BLaER1 (cell line): ENCODE data around the gene SOAT1.

Experiments
- H3K27ac ChIP-seq: shearing (Covaris generic); formaldehyde crosslinking; 2 replicates; pipeline ENCODE4 v1.8.1; 2022
- H3K27me3 ChIP-seq: shearing (Covaris generic); formaldehyde crosslinking; 2 replicates; pipeline ENCODE4 v1.8.1; 2022
- H3K36me3 ChIP-seq: shearing (Covaris generic); formaldehyde crosslinking; 2 replicates; pipeline ENCODE4 v1.8.1; 2022
- H3K4me1 ChIP-seq: shearing (Covaris generic); formaldehyde crosslinking; 2 replicates; pipeline ENCODE4 v1.8.1; 2022
- H3K4me2 ChIP-seq: shearing (Covaris generic); formaldehyde crosslinking; 2 replicates; pipeline ENCODE4 v1.8.1; 2022
- H3K4me3 ChIP-seq: shearing (Covaris generic); formaldehyde crosslinking; 2 replicates; pipeline ENCODE4 v1.8.1; 2022
- H3K9ac ChIP-seq: shearing (Covaris generic); formaldehyde crosslinking; 2 replicates; pipeline ENCODE4 v1.8.1; 2022
- H3K9me3 ChIP-seq: shearing (Covaris generic); formaldehyde crosslinking; 2 replicates; pipeline ENCODE4 v1.8.1; 2022
- H4K20me1 ChIP-seq: shearing (Covaris generic); formaldehyde crosslinking; 2 replicates; pipeline ENCODE4 v1.8.1; 2022
- Cebpa-rat ChIP-seq: shearing (Covaris generic); IDR thresholded peaks from 2 replicates; pipeline ENCODE4 v1.8.1; 2022

Gene SOAT1

DNA sequence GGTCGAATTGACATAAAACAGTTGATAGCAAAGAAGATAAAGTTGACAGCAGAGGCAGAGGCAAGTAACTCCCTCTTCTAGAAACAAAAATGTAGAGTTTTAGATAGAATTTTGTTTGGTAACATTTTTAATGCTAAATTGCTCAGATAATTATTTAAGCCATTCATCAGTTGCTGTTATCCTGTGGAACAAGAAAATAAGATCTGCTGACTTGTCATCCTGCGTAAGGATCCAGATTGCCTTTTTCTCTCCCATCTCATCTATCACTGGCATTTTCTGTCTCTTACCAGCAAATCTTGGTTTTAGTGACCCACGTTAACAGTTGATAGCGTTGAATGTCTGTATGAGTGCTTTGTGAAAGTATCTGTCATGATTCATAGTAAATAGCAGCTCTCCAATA is 29.8 kb downstream of the SOAT1 start:
- Histone ChIP-seq H3K9ac (no peak overlapping the region), H3K27me3 (no peaks in the 10 kb centered on the region), H3K27ac (no peak overlapping the region), H3K9me3 (peaks cover 29% of the 10 kb centered on the region), H3K4me1 (no peaks in the 10 kb centered on the region), H3K36me3 (peaks cover 79% of the 10 kb centered on the region), H4K20me1 (no peaks in the 10 kb centered on the region), H3K4me3 (no peak overlapping the region), H3K4me2 (no peak overlapping the region)
- no peak for TF ChIP-seq Cebpa-rat

GRCh38 chr1:179325836-179326235 is 32.2 kb downstream of the SOAT1 start:
- Histone ChIP-seq H3K27me3 (no peaks in the 10 kb centered on the region), H3K9me3 (peaks cover 25% of the 10 kb centered on the region), H3K36me3 (peaks cover 82% of the 10 kb centered on the region), H4K20me1 (no peaks in the 10 kb centered on the region), H3K4me1 (no peaks in the 10 kb centered on the region), H3K27ac (no peak overlapping the region), H3K4me3 (no peak overlapping the region), H3K9ac (no peak overlapping the region), H3K4me2 (no peak overlapping the region)
- TF ChIP-seq Cebpa-rat, result no peak

- H4K20me1 ChIP-seq, result no peaks in the 10 kb centered on the region
- H3K27ac ChIP-seq, result no peak overlapping the region
- no peak overlapping the region for H3K4me3 ChIP-seq
- TF ChIP-seq Cebpa-rat, result no peak
- H3K4me2 ChIP-seq, result no peak overlapping the region
- peaks cover 18% of the 10 kb centered on the region for H3K9me3 ChIP-seq
- no peaks in the 10 kb centered on the region for H3K4me1 ChIP-seq
- peaks cover 74% of the 10 kb centered on the region for H3K36me3 ChIP-seq
- no peaks in the 10 kb centered on the region for H3K27me3 ChIP-seq
- no peak overlapping the region for H3K9ac ChIP-seq
Observed at GRCh38 chr1:179326746-179327145, 33.1 kb downstream of the SOAT1 start.

DNA sequence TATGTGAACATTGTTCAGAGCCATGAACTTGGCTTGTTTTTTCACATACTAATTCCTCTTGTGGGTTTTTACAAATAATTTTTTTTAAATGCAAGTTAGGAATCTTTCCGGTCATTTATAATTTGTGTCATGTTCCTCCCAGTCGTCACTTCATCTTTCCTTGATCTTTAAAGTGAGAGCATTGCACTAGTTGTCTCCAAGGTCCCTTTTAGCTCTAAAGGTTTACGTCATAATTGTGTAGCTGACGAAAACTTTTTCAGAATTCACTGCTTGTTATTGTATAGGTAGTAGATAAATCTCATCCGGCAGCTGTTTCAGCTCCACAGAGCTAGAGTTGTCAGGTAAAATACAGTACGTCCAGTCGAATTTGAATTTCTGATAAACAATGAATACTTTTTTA is 33.6 kb downstream of the SOAT1 start:
- Histone ChIP-seq H3K4me1 (no peaks in the 10 kb centered on the region), H3K9me3 (peaks cover 18% of the 10 kb centered on the region), H3K36me3 (peaks cover 70% of the 10 kb centered on the region), H3K27ac (no peak overlapping the region), H3K4me3 (no peak overlapping the region), H4K20me1 (no peaks in the 10 kb centered on the region), H3K4me2 (no peak overlapping the region), H3K27me3 (no peaks in the 10 kb centered on the region), H3K9ac (no peak overlapping the region)
- no peak for TF ChIP-seq Cebpa-rat

GRCh38 chr1:179327679-179328078 is 34.1 kb downstream of the SOAT1 start:
- Histone ChIP-seq H3K36me3 (peaks cover 70% of the 10 kb centered on the region), H3K4me2 (no peak overlapping the region), H3K9me3 (peaks cover 18% of the 10 kb centered on the region), H3K4me3 (no peak overlapping the region), H3K9ac (no peak overlapping the region), H3K27me3 (no peaks in the 10 kb centered on the region), H3K4me1 (no peaks in the 10 kb centered on the region), H4K20me1 (no peaks in the 10 kb centered on the region), H3K27ac (no peak overlapping the region)
- no peak for TF ChIP-seq Cebpa-rat

GRCh38 chr1:179329862-179330261 is 36.3 kb downstream of the SOAT1 start:
- no peak overlapping the region for H3K9ac ChIP-seq
- H3K4me3 ChIP-seq, result no peak overlapping the region
- peaks cover 68% of the 10 kb centered on the region for H3K36me3 ChIP-seq
- H3K9me3 ChIP-seq, result peaks cover 18% of the 10 kb centered on the region
- H3K27ac ChIP-seq, result no peak overlapping the region
- H3K4me1 ChIP-seq, result no peaks in the 10 kb centered on the region
- no peak for TF ChIP-seq Cebpa-rat
- H3K4me2 ChIP-seq, result no peak overlapping the region
- H4K20me1 ChIP-seq, result no peaks in the 10 kb centered on the region
- no peaks in the 10 kb centered on the region for H3K27me3 ChIP-seq

- Histone ChIP-seq H3K4me2 (no peak overlapping the region), H3K9ac (no peak overlapping the region), H3K27me3 (no peaks in the 10 kb centered on the region), H3K36me3 (peaks cover 58% of the 10 kb centered on the region), H3K27ac (no peak overlapping the region), H3K4me1 (no peaks in the 10 kb centered on the region), H3K9me3 (peaks cover 7% of the 10 kb centered on the region), H4K20me1 (no peaks in the 10 kb centered on the region), H3K4me3 (no peak overlapping the region)
- no peak for TF ChIP-seq Cebpa-rat
Observed at GRCh38 chr1:179334440-179334839, 40.8 kb downstream of the SOAT1 start.

GRCh38 chr1:179337288-179337687 is 43.7 kb downstream of the SOAT1 start:
- no peak overlapping the region for H3K4me3 ChIP-seq
- H4K20me1 ChIP-seq, result no peaks in the 10 kb centered on the region
- H3K4me1 ChIP-seq, result no peaks in the 10 kb centered on the region
- no peaks in the 10 kb centered on the region for H3K9me3 ChIP-seq
- H3K27ac ChIP-seq, result no peak overlapping the region
- H3K4me2 ChIP-seq, result no peak overlapping the region
- peaks cover 61% of the 10 kb centered on the region for H3K36me3 ChIP-seq
- H3K9ac ChIP-seq, result no peak overlapping the region
- no peaks in the 10 kb centered on the region for H3K27me3 ChIP-seq
- no peak for TF ChIP-seq Cebpa-rat

DNA sequence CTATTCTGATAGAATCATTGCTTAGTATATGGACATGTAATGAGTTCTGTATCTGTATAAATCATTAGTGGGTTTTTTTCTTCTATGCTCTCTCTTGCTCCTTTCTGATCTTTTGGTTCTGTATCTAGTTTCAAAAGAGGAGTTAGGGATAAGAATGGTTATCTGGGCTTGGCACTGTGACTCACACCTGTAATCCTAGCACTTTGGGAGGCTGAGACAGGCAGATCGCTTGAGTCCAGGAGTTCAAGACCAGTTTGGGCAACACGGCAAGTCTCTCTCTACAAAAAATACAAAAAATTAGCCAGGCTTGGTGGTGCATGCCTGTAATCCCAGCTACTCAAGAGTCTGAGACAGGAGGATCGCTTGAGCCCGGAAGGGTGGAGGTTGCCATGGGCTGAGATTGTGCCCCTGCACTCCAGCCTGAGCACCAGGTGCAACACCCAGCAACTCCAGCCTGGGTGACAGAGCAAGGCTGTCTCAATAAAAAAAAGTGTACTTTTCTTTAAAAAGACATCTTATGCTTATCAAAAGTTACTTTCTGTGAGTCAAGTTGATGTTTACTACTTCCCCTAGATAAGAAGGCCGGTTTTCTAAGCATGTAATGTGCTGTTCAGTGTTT is 44.5 kb downstream of the SOAT1 start:
- H3K4me2 ChIP-seq, result no peak overlapping the region
- no peak overlapping the region for H3K9ac ChIP-seq
- no peak for TF ChIP-seq Cebpa-rat
- no peak overlapping the region for H3K4me3 ChIP-seq
- H3K27ac ChIP-seq, result no peak overlapping the region
- H3K9me3 ChIP-seq, result no peaks in the 10 kb centered on the region
- H3K36me3 ChIP-seq, result peaks cover 65% of the 10 kb centered on the region
- no peaks in the 10 kb centered on the region for H4K20me1 ChIP-seq
- no peaks in the 10 kb centered on the region for H3K4me1 ChIP-seq
- H3K27me3 ChIP-seq, result no peaks in the 10 kb centered on the region

DNA sequence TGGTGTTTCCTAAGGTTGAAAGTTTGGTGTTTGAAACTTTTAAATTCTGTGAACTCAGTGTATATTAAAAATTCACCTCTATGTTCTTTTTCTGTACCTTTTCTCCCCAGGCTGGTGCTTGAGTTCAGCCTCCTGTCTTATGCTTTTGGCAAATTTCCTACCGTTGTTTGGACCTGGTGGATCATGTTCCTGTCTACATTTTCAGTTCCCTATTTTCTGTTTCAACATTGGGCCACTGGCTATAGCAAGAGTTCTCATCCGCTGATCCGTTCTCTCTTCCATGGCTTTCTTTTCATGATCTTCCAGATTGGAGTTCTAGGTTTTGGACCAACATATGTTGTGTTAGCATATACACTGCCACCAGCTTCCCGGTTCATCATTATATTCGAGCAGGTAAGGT is 47.3 kb downstream of the SOAT1 start:
- Histone ChIP-seq H3K4me1 (no peaks in the 10 kb centered on the region), H3K27me3 (no peaks in the 10 kb centered on the region), H3K36me3 (peaks cover 72% of the 10 kb centered on the region), H3K9ac (no peak overlapping the region), H3K27ac (no peak overlapping the region), H3K9me3 (no peaks in the 10 kb centered on the region), H3K4me2 (no peak overlapping the region), H4K20me1 (no peaks in the 10 kb centered on the region), H3K4me3 (no peak overlapping the region)
- TF ChIP-seq Cebpa-rat, result no peak
